ENCODE measurements around the gene PTPRH.
"Not testable (repeated sequence)": the region's sequence is repeated elsewhere in the genome, so short reads cannot be mapped to it uniquely, and the experiment has no call there.

PTPRH gene

GRCh38 chr19:55179606-55180484 is 29.5 kb downstream of the PTPRH start, which contains the start of gene SYT5:
Gene SYT5, minus strand, starts transcription at chr19:55180289. Its CDS starts 1,248 bp downstream, at chr19:55179041.
- DNase-seq (ENCODE audit: low read depth) = peak; percentile 33

DNA sequence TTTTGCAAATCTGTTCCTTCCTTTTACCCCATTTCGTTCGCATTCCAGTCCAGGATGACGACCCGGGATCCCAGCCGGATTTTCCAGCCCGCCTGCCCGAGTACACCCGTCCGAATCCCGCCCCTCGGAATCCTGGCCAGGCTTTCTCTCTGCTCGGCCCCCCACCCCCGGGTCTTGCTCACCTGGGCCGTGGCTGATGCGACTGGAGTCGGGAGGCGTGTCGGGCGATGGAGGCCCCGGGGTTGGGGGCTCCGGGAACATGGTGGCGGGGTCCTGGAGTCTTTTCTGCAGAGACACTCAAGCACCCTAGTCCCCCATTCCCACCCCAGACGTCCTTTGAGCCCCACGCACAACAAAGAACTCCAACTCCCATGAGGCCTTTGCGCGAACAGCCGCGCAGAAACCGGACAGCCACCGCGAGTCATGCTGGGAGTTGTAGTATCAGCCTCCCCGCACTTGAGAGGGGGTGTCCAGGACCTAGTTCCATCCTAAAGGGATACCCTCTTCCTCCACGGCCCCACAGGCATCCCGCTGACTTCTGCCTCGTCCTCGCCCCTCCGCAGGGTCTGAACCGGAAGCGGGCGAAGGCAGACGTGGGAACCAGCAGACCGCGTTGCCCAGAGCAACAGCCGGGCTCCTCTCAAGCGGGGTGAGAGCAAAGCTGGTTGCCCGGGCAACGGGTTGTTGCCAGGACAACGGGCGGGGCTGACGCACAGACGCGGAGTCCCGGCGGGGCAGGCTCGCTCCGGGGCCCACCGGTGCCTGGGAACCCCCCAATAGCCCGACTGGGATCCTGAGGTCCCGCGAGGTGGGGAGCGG is 30.3 kb downstream of the PTPRH start:
- DNase-seq (ENCODE audit: low read depth) = peak; percentile 83

DNA sequence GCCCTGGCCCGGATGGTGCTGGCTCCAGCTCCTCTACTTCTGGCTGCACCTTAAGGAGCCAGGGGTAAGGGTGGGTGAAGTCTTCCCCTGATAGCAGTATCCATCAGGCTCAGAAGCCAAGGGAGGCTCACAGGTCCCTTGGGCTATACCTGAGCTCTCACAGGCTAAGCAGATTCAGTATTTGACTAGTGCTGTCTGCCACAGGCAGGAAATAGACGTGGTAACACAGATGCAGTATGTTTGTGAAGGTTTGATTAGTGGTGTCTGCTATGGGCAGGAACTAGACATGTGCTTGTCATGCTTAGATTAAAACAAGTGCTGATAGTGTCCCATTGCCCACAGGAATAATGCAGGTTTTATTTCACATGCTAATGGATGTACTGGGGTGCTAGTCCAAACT is 33.2 kb downstream of the PTPRH start:
- no peak for DNase-seq (ENCODE audit: low read depth)

DNA sequence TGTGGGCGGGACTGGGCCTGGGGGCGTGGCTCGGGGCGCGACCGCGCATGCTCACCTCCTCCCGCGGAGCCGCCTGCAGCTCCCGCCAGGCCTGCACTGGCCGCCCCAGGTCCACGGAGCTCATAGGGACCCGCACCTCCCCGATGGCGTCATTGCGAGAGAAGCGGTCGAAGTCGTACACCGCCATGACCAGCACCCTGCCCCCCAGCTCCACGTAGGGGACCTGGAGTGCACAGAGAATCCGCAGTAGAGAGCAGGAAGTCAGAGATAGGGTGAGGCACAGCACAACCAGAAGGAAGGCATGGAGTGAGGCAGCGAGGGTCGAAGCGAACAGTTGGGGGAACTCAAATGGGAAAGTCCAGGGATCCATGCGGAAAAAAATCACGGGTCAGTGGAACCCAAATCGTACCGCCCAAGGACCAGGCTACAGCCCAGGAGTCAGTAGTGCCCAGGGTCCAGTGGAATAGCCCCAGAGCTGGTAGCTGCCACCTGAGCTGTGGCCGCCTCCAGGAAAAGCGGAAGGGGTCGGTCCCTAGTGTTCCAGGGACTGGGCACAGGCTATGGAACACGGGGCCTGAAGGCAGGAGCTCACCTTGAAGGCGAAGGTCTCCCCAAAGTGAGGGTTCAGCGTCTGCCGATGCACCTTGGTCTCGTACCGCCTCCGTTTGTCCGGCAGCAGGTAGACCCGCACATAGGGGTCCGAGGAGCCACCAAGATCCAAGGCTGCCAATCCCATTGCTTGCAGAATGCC is 34.0 kb downstream of the PTPRH start:
- DNase-seq (ENCODE audit: low read depth) = no peak

- DNase-seq (ENCODE audit: low read depth) = no peak
Observed at GRCh38 chr19:55174425-55175116, 34.7 kb downstream of the PTPRH start.

DNA sequence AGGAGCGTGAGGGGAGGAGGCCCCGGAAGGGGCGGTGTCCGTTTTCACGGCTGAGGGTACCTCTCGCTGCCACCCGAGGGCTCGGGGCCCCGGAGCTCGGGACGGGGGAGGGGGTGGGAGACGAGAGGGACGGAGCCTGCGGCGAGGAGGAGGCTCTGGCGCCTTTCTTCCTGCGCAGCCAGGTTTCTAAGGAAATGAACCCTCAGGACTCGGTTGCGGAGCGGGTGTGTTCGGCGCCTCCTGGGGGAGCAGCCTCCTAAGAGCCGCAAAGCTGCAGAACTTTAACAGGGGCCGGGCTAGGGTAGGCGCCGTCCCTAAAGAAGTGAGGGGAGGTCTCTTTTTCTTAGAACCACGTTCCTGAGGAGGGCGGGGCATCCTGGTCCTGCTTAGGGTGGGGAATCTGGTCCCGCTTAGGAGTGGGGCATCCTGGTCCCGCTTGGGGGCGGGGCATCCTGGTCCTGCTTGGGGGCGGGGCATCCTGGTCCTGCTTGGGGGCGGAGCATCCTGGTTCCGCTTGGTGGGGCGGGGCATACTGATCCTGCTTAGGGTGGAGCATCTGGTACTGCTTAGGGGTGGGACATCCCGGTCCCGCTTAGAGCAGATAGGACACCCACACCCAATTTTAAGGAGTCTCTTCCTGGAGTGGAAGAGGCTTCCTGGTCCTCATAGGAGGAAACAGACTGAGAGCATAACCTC is 35.4 kb downstream of the PTPRH start:
- DNase-seq (ENCODE audit: low read depth) = peak; percentile 4

DNA sequence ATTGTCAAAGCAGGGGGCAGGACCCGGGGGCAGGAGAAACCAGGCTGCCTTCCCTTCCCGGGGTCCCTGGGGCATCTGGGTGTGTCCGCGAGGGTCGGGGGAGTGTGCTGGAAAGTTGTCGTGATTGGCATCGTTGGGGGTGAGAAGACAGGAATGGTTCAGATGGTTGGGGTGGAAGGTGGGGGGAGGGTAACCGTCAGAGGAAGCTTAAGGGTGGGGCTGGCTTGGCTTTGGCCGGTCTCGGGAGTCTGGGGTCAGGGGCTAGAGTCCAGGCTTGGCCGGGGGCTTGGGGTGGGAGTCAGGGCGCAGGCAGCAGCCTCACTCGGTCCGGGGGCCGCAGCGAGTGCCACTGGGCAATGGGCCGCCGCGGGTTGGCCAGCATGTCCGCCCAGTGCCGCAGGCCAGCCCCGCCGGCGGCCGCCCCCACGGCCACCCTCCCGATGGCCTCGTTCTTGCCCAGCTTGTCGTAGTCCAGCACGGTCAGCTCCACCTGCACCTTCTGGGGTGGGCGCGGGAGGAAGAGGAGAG is 36.1 kb downstream of the PTPRH start:
- DNase-seq (ENCODE audit: low read depth) = no peak

- DNase-seq (ENCODE audit: low read depth) = no peak
Observed at GRCh38 chr19:55172741-55173140, 36.6 kb downstream of the PTPRH start.

- DNase-seq (ENCODE audit: low read depth) = not testable (repeated sequence)
Observed at GRCh38 chr19:55172318-55172717, 37.0 kb downstream of the PTPRH start.

DNA sequence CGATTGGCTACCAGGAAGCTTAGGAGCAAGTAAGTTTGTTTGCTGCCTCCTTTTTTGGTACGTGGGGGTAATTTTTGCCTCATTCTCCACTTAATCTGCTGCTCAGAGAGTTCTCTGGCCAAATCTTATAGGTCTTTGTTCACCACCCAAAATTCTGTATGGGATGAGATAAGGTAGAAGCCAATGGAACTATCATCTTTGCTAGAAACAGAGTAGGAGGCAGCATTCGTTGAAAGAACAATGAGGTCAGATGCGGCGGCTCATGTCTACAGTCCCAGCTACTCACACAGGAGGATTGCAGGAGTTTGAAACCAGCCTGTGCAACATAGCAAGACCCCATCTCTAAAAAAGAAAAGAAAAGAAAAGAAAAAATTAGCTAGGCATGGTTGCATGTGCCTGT is 37.9 kb downstream of the PTPRH start:
- no peak for DNase-seq (ENCODE audit: low read depth)

DNA sequence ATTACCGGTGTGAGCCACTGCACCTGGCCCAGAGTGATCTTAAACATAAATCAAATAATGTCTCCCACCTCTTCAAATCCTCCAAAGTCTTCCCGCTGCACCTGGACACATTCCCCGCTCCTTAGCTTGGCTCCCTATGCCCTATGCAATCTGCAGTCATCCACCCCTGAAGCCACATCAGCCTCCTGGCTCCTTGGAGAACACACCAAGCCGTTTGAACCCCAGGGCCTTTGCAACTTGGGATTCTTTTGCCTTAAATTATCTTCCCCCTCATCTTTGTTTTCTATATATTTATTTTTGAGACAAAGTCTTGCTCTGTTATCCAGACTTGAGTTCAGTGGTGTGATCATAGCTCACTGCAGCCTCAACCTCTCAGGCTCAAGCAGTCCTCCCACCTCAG is 40.2 kb downstream of the PTPRH start:
- no peak for DNase-seq (ENCODE audit: low read depth)

DNA sequence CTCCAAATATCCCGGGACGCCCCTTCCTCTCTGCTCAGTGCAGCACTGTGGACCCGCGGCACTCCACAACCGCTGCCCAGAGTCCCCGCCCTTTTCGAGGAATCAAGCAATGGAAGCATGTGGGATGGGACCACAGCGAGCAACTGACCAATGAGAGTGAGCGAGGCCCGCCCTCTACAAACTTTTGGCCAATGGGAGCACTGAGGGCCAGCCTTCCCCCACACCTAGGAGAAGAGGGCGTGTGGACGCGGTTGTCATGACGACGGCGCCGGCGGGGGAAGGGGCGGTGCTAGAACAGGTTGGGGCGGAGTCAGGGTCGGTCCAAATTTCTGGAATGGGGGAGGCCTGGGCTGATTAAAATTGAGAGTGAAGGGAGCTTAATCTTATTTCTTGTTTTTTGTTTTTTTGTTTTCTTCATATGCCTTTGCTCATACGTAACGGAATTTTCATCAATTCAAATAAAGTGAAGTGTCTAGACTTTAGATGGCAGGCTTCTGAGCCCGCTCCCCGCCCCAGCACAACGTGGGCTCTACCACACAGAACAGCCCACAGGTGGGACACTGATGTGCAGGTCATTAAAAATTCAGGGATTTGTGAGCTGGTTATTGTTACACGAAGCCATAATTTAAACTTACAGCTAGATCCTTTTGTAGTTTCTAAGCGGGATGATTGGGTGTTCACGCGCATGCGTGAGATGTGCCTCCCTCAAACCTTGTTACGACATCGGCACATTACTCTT is 42.6 kb downstream of the PTPRH start, which contains the start of gene DNAAF3:
Gene DNAAF3 (minus strand): TSS at position 84 of the 739 bp plus-strand sequence. CDS start 200 bp downstream, outside the sequence.
- DNase-seq (ENCODE audit: low read depth) = peak; percentile 24

GRCh38 chr19:55165952-55166529 is 43.3 kb downstream of the PTPRH start:
- DNase-seq (ENCODE audit: low read depth) = no peak

GRCh38 chr19:55161571-55162322 is 47.6 kb downstream of the PTPRH start:
- no peak for DNase-seq (ENCODE audit: low read depth)

GRCh38 chr19:55160986-55161365 is 48.3 kb downstream of the PTPRH start:
- no peak for DNase-seq (ENCODE audit: low read depth)

- peak; percentile 70 for DNase-seq (ENCODE audit: low read depth)
Observed at GRCh38 chr19:55160128-55160985, 48.9 kb downstream of the PTPRH start.

DNA sequence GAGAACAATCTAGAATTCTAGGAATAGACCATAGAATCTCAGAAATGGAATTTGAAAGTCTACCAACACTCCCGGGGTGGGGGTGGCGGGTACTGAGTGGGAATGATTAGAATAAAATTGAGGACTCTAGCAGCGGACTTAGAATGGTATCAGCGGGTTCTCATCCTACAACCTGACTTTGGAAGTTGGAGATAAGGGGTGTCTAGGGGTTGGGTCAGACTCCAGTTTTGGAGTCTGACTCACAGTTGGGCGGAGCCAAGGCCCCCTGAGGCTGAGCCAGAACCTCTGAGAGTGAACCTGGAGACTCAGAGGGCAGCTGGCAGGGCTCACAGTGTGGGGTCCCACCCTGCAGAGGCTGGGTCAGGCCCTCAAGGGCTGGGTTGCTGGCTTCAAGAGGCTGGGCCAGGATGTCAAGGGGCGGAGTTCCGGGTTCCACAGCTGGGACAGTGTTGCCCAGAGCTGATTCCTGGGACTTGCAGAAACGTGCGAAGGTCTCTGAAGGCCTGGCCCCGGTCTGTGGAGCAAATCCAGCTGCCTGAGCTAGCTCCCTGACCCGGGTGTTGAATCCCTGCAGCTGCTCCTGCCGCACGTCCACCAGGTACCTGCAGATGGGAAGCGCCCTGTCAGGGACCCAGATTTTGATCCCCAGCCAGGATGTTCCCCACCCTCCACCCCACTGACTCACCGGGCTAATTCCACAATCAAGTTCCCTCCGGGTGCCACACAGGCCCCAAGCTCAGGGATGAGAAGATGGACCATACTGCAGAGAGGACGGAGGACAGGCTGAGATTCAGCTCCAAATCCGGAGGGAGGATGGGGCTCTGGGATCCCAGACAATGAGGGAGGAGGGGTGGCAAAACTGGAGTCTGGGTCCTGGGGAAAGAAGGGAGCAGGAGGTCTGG is 50.2 kb downstream of the PTPRH start:
- no peak for DNase-seq (ENCODE audit: low read depth)
